IMR-90 (cell line): ENCODE data around the gene RGS9. TPM values are rescaled to one million over a fixed set of nuclear protein-coding genes. Genes with fewer than 3 reads are reported as not detected.

Experiments used
- ATAC-seq: fragments of 200-7000 bp; cut with Tn5 transposase; 2 replicates; pipeline ENCODE4 v1.9.1; 2020; ENCODE audit warnings: low read depth, mild to moderate bottlenecking, moderate library complexity
- BruUV-seq: library from RNA; stranded (reverse); fragments of 400-500 nt; replicated peaks from 2 replicates; lab custom pipeline; 2021; lab: Mats Ljungman, UMichigan
- CTCF ChIA-PET: fragments of 300-600 bp; formaldehyde crosslinking; extraction: SDS; loops from one replicate; lab custom pipeline; 2021; ENCODE audit warnings: antibody characterized with exemption; lab: Yijun Ruan, JAX
- POLR2A ChIA-PET: fragments of 300-600 bp; sonication (Branson Sonifier 250); formaldehyde crosslinking; loops from one replicate; lab custom pipeline; 2022; ENCODE audit warnings: antibody characterized with exemption; ENCODE audit not compliant: unreplicated experiment; lab: Charles Lee
- DNase-seq: peaks from one replicate; pipeline ENCODE4 v3.0.0; 2013
- H2AFZ ChIP-seq: replicated peaks from 2 replicates; pipeline ENCODE3; 2013; ENCODE audit warnings: low read length, mild to moderate bottlenecking; ENCODE audit not compliant: poor library complexity
- H2AK5ac ChIP-seq: 2 replicates; pipeline ENCODE4 v1.6.1; 2013; ENCODE audit warnings: low read depth, low read length, inconsistent platforms
- H2AK9ac ChIP-seq: replicated peaks from 2 replicates; pipeline ENCODE3; 2013; ENCODE audit warnings: mild to moderate bottlenecking, low read depth, low read length, moderate library complexity; ENCODE audit not compliant: poor library complexity
- H2BK120ac ChIP-seq: 2 replicates; pipeline ENCODE4 v1.6.1; 2013; ENCODE audit warnings: low read depth, low read length, inconsistent platforms
- H2BK15ac ChIP-seq: 3 replicates; pipeline ENCODE4 v1.6.1; 2013; ENCODE audit warnings: low read depth, low read length, inconsistent platforms
- H2BK20ac ChIP-seq: 2 replicates; pipeline ENCODE4 v1.6.1; 2013; ENCODE audit warnings: low read depth, mild to moderate bottlenecking, inconsistent platforms, low read length, moderate library complexity
- H2BK5ac ChIP-seq: 2 replicates; pipeline ENCODE4 v1.6.1; 2013; ENCODE audit warnings: mild to moderate bottlenecking, low read depth, low read length, inconsistent platforms; ENCODE audit not compliant: poor library complexity, severe bottlenecking
- H3K14ac ChIP-seq: replicated peaks from 2 replicates; pipeline ENCODE4 v1.6.1; 2013; ENCODE audit warnings: low read depth, low read length, inconsistent platforms
- H3K18ac ChIP-seq: 2 replicates; pipeline ENCODE4 v1.6.1; 2013; ENCODE audit warnings: low read depth, low read length, control low read depth
- H3K23ac ChIP-seq: 2 replicates; pipeline ENCODE4 v1.6.1; 2013; ENCODE audit warnings: low read depth, low read length, inconsistent platforms
- H3K27ac ChIP-seq: 2 replicates; pipeline ENCODE4 v1.5.1; 2013; ENCODE audit warnings: mild to moderate bottlenecking, control low read depth, low read length; ENCODE audit not compliant: insufficient read depth
- H3K27me3 ChIP-seq: 2 replicates; pipeline ENCODE4 v1.6.1; 2013; ENCODE audit warnings: low read length; ENCODE audit not compliant: control insufficient read depth, insufficient read depth
- H3K36me3 ChIP-seq: 2 replicates; pipeline ENCODE4 v1.6.1; 2013; ENCODE audit warnings: low read length, mixed read lengths; ENCODE audit not compliant: control insufficient read depth, insufficient read depth
- H3K4ac ChIP-seq: 2 replicates; pipeline ENCODE4 v1.6.1; 2013; ENCODE audit warnings: low read depth, low read length, inconsistent platforms
- H3K4me1 ChIP-seq: 2 replicates; pipeline ENCODE4 v1.6.1; 2013; ENCODE audit warnings: low read length, mixed read lengths; ENCODE audit not compliant: control insufficient read depth, insufficient read depth
- H3K4me2 ChIP-seq: 2 replicates; pipeline ENCODE4 v1.6.1; 2013; ENCODE audit warnings: low read depth, mild to moderate bottlenecking, control low read depth, low read length, moderate library complexity
- H3K4me3 ChIP-seq: 2 replicates; pipeline ENCODE4 v1.5.1; 2013; ENCODE audit warnings: low read depth, mild to moderate bottlenecking, control low read depth, low read length, moderate library complexity; ENCODE audit not compliant: insufficient read depth
- H3K56ac ChIP-seq: 2 replicates; pipeline ENCODE4 v1.6.1; 2013; ENCODE audit warnings: low read length, inconsistent platforms; ENCODE audit not compliant: insufficient read depth; ENCODE audit errors: extremely low read depth
- H3K79me1 ChIP-seq, 2 experiments: 2 replicates each; pipeline ENCODE4 v1.6.1; 2013; ENCODE audit warnings: low read length in 2 of 2, inconsistent platforms in 1 of 2, low read depth in 1 of 2
- H3K9ac ChIP-seq: 2 replicates; pipeline ENCODE4 v1.6.1; 2013; ENCODE audit warnings: low read depth, low read length, control low read depth
- H3K9me1 ChIP-seq: 2 replicates; pipeline ENCODE4 v1.6.1; 2013; ENCODE audit warnings: low read length, inconsistent platforms; ENCODE audit not compliant: insufficient read depth
- H3K9me3 ChIP-seq: 2 replicates; pipeline ENCODE4 v1.6.1; 2013; ENCODE audit warnings: low read length; ENCODE audit not compliant: control insufficient read depth, insufficient read depth
- H4K20me1 ChIP-seq: 2 replicates; pipeline ENCODE4 v1.6.1; 2013; ENCODE audit warnings: low read length, inconsistent platforms; ENCODE audit not compliant: insufficient read depth
- H4K5ac ChIP-seq: 2 replicates; pipeline ENCODE4 v1.6.1; 2013; ENCODE audit warnings: mild to moderate bottlenecking, low read depth, low read length, control low read depth
- H4K8ac ChIP-seq, 2 experiments: 2 replicates each; pipeline ENCODE4 v1.6.1; 2013; ENCODE audit warnings: low read depth in 2 of 2, low read length in 2 of 2, control low read depth in 1 of 2, inconsistent platforms in 1 of 2
- H4K91ac ChIP-seq: 2 replicates; pipeline ENCODE4 v1.6.1; 2013; ENCODE audit warnings: low read depth, low read length, inconsistent platforms; ENCODE audit not compliant: insufficient read depth
- BHLHE40 ChIP-seq: fragments of 150-350 bp; IDR thresholded peaks from 2 replicates; pipeline ENCODE4 v1.6.1; 2016; ENCODE audit warnings: mild to moderate bottlenecking, low read depth, low read length
- WGBS, 2 experiments: methylation state at CpG; one replicate each; pipeline versions ENCODE4 v1.1.5 to v1.1.7; 2013; ENCODE audit warnings: missing lambda C conversion rate in 2 of 2; ENCODE audit not compliant: insufficient read length in 1 of 2; ENCODE audit errors: extremely low coverage in 2 of 2; 5-methylcytosine and 5-hydroxymethylcytosine counted together
- dilution Hi-C: fragments of 300-500 bp; cut with HindIII; formaldehyde crosslinking; loops from one replicate; pipeline ENCODE4 v1.14.3; 2018; ENCODE audit warnings: low sequenced_read_pairs; ENCODE audit not compliant: unreplicated experiment
- in situ Hi-C: fragments of 300-500 bp; cut with MboI; formaldehyde crosslinking; loops from 3 replicates; pipeline ENCODE4 v1.14.3; 2019; ENCODE audit warnings: low sequenced_read_pairs, inconsistent platforms, mixed read lengths
- intact Hi-C: fragments of 100-400 bp; cut with micrococcal nuclease; formaldehyde crosslinking; loops from 2 replicates; pipeline ENCODE4 v1.10.0; 2022
- polyA plus RNA-seq, 3 experiments: library from polyadenylated mRNA; depleted of rRNA; stranded (reverse); fragments of >200 nt; gene quantifications; 2 replicates each; pipeline ENCODE4 v1.2.3, GENCODE V29; 2012; ENCODE audit warnings: low replicate concordance in 1 of 3
- total RNA-seq: library from RNA; depleted of rRNA; stranded (reverse); fragments of >200 nt; gene quantifications from 2 replicates; pipeline ENCODE4 v1.2.3, GENCODE V29; 2012

RGS9 gene
- total and polyA plus RNA-seq, 2 of the 4 experiments (the other 2 are of a cell fraction), result 0.90 to 1.1 TPM

DNA sequence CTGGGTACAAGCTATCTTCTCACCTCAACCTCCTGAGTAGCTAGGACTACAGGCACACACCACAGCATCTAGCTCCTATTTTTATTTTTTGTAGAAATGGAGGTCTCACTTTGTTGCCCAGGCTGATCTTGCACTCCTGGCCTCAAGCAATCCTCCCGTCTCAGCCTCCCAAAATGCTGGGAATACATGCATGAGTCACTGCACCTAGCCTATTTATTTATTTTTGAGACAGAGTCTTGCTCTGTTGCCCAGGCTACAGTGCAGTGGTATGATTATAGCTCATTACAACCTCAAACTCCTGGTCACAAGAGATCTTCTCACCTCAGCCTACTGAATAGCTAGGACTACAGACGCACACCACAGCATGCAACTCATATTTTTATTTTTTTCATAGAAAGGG, 40.1 kb upstream of the RGS9 start:
- POLR2A ChIA-PET, result no interaction called here

More for the DNA sequence above, 40.1 kb upstream of the RGS9 start:
- DNase-seq (no peak), ATAC-seq (no peak)
- no peak overlapping the region for H3K18ac ChIP-seq
- no peak overlapping the region for H2AFZ ChIP-seq
- no peak overlapping the region for H3K23ac ChIP-seq
- no peaks in the 10 kb centered on the region for H4K20me1 ChIP-seq
- no peaks in the 10 kb centered on the region for H3K9me1 ChIP-seq
- no peak overlapping the region for H2AK5ac ChIP-seq
- CTCF ChIA-PET, result no interaction called here
- no peak overlapping the region for H2BK20ac ChIP-seq
- dilution Hi-C loops, result no loop called here
- H4K8ac ChIP-seq, result no peak overlapping the region
- H2BK5ac ChIP-seq, result no peak overlapping the region
- no peaks in the 10 kb centered on the region for H3K79me1 ChIP-seq
- H2BK120ac ChIP-seq, result no peak overlapping the region
- no peak overlapping the region for H3K9ac ChIP-seq
- no peak overlapping the region for H3K14ac ChIP-seq
- no peak overlapping the region for H4K91ac ChIP-seq
- H3K4me1 ChIP-seq, result peaks cover 7% of the 10 kb centered on the region
- no peak overlapping the region for H2BK15ac ChIP-seq
- no peak overlapping the region for H4K5ac ChIP-seq
- H2AK9ac ChIP-seq, result no peak overlapping the region
- no peaks in the 10 kb centered on the region for H3K36me3 ChIP-seq
- no peak overlapping the region for H3K4me2 ChIP-seq
- H3K27me3 ChIP-seq, result no peaks in the 10 kb centered on the region
- no peaks in the 10 kb centered on the region for H3K9me3 ChIP-seq
- in situ Hi-C loops, result no loop called here
- TF ChIP-seq BHLHE40, result no peak
- no peak overlapping the region for H3K4ac ChIP-seq
- BruUV-seq, result no TSS peak
- H3K4me3 ChIP-seq, result no peak overlapping the region
- no peak overlapping the region for H3K56ac ChIP-seq
- WGBS, 2 experiments, result 80% methylated on average over 1 of the region's 2 CpGs; no CpG with 5 or more reads in 1 of the 2 experiments
- intact Hi-C loops, result no loop called here
- H3K27ac ChIP-seq, result no peak overlapping the region
